Measurements from ENCODE around the gene PRXL2C. TPM values are rescaled to one million over a fixed set of nuclear protein-coding genes. Genes with fewer than 3 reads are reported as not detected.
A peak's percentile ranks its signal among the peaks of the same experiment; 100 is the strongest.

The PRXL2C gene
- 11.7 and 13.2 TPM in 2 replicates for total RNA-seq (2016; rRNA removed; fragmentation: Illumina TruSeq; extraction: Trizol)
- 15.9 and 16.8 TPM in 2 replicates for total RNA-seq (2016; cell fraction: cytosol; rRNA removed; fragmentation: Illumina TruSeq; extraction: Trizol; ENCODE audit: low read depth)
- 10.6 and 12.1 TPM in 2 replicates for total RNA-seq (2016; cell fraction: insoluble cytoplasmic fraction; rRNA removed; fragmentation: Illumina TruSeq; extraction: Trizol)
- total RNA-seq (2016; cell fraction: membrane; rRNA removed; fragmentation: Illumina TruSeq; extraction: Trizol), result 24.0 and 25.3 TPM in 2 replicates
- 6.0 and 7.6 TPM in 2 replicates for total RNA-seq (2016; cell fraction: nucleus; rRNA removed; fragmentation: Illumina TruSeq; extraction: Trizol)
- polyA plus RNA-seq (2011; rRNA removed), result 8.6 and 11.0 TPM in 2 replicates
- polyA plus RNA-seq (2011; cell fraction: cytosol; rRNA removed), result 5.9 and 7.2 TPM in 2 replicates
- 2.4 TPM in 2 replicates for polyA plus RNA-seq (2011; cell fraction: nucleus; rRNA removed)
- 8.8 TPM in 2 replicates for polyA plus RNA-seq (2012)
- polyA plus RNA-seq (2016; cell fraction: cytosol; fragmentation: Illumina TruSeq; extraction: Trizol; ENCODE audit: low read depth), result 20.7 and 22.7 TPM in 2 replicates
- polyA plus RNA-seq (2016; cell fraction: insoluble cytoplasmic fraction; fragmentation: Illumina TruSeq; extraction: Trizol; ENCODE audit: low read depth), result 11.9 and 12.8 TPM in 2 replicates
- 23.2 and 23.8 TPM in 2 replicates for polyA plus RNA-seq (2016; cell fraction: membrane; fragmentation: Illumina TruSeq; extraction: Trizol; ENCODE audit: low read depth)
- 9.7 and 12.0 TPM in 2 replicates for polyA plus RNA-seq (2016; cell fraction: nucleus; fragmentation: Illumina TruSeq; extraction: Trizol; ENCODE audit: insufficient read depth, low read depth)
- polyA minus RNA-seq (2011; rRNA and poly(A)+ RNA removed; ENCODE audit: low replicate concordance), result 4.7 and 8.0 TPM in 2 replicates
- 6.9 and 8.5 TPM in 2 replicates for polyA minus RNA-seq (2011; cell fraction: cytosol; rRNA and poly(A)+ RNA removed)
- polyA minus RNA-seq (2011; cell fraction: nucleus; rRNA and poly(A)+ RNA removed), result 3.1 and 3.7 TPM in 2 replicates
- Bru-seq, nascent RNA, result percentile 67 among the genes with signal in this experiment
- BruChase-seq, experiment 1, labeled RNA remaining after a 6-hour chase, result percentile 85 among the genes with signal in this experiment
- percentile 71 among the genes with signal in this experiment for BruChase-seq, experiment 2, labeled RNA remaining after a 2-hour chase
- long read RNA-seq, experiment 1, transcript PRXL2C-201 (6 exons, 2,863 nt), result major isoform, 10 of 29 reads
- long read RNA-seq, experiment 1, partial matches to known transcripts, result 1 of 29 reads
- long read RNA-seq, experiment 1, other reads (novel, unspliced or antisense), result 18 of 29 reads
- long read RNA-seq, experiment 2, transcript PRXL2C-201 (6 exons, 2,863 nt), result major isoform, 24 of 49 reads
- long read RNA-seq, experiment 2, partial matches to known transcripts, result 8 of 49 reads
- long read RNA-seq, experiment 2, other reads (novel, unspliced or antisense), result 16 of 49 reads

DNA sequence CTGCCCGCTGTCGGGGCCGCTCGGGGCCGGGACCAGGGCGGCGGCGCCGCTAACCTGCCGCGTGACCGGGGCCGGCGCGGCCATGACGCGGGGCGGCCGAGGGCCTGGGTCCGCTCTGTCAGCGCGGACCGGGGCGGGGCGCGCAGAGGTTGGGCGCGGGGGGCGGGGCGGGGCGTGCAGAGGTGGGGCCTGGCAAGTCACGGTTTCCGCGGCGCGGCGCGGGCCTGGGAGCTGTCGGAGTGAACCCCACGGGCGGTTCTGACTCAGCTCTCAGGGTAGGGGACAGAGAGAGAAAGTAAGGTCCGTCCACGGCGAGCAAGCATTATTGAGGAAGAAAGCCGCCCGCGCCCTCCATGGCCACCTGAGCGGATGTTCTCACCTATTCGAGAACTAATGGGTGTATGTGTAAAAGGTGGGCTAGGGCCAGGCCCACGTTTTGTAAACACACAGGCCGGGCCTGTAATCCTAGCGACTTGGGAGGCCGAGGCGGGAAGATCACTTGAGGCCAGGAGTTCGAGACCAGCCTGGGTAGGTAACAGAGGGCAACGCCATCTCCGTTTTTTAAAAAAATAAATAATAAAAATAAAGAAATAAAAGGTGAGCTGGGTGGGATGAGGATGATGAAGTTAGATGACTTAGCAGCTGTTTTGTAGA, at the start of gene PRXL2C:
Gene PRXL2C, minus strand, starts transcription at position 120 of the 654 bp plus-strand sequence. Its CDS starts 36 bp downstream, at position 84.
- FAIRE-seq, result no peak
- in situ Hi-C loops (cut with HindIII; ENCODE audit: extremely low pct_ligation_motif_present, low pct_unique_long_range_greater_than_20kb), result loop anchor here (10.0 to 25.0 kb wide), 2 partner anchors 211 to 318 kb away; no protein-coding TSS in a partner anchor
- TF ChIP-seq ZXDC (CRISPR knock-in tag; IDR thresholded peaks at IDR 0.05) (no peak), MIER2 (CRISPR knock-in tag; IDR thresholded peaks at IDR 0.05) (no peak), ASH2L (IDR thresholded peaks at IDR 0.05; ENCODE audit: insufficient read length, low read depth, low read length) (peak; percentile 12), ZNF780A (CRISPR knock-in tag; IDR thresholded peaks at IDR 0.05) (no peak), ESRRA (CRISPR knock-in tag; IDR thresholded peaks at IDR 0.05; ENCODE audit: low read depth) (no peak), RAD21 (CRISPR knock-in tag; IDR thresholded peaks at IDR 0.05) (no peak), MYC (CRISPR knock-in tag; IDR thresholded peaks at IDR 0.05; ENCODE audit: borderline replicate concordance) (peak; percentile 39; the same call in 1 of the 2 replicates), YY1 (IDR thresholded peaks at IDR 0.05; ENCODE audit: insufficient read depth, insufficient replicate concordance, low read depth, low read length) (peak; percentile 79)
- TF ChIP-seq, protein P1, sequence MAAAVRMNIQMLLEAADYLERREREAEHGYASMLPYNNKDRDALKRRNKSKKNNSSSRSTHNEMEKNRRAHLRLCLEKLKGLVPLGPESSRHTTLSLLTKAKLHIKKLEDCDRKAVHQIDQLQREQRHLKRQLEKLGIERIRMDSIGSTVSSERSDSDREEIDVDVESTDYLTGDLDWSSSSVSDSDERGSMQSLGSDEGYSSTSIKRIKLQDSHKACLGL (CRISPR knock-in tag; IDR thresholded peaks at IDR 0.05), result 0 out of 2 replicates have a peak, but pooled peaks have one; percentile 38
- TF ChIP-seq, protein P2, sequence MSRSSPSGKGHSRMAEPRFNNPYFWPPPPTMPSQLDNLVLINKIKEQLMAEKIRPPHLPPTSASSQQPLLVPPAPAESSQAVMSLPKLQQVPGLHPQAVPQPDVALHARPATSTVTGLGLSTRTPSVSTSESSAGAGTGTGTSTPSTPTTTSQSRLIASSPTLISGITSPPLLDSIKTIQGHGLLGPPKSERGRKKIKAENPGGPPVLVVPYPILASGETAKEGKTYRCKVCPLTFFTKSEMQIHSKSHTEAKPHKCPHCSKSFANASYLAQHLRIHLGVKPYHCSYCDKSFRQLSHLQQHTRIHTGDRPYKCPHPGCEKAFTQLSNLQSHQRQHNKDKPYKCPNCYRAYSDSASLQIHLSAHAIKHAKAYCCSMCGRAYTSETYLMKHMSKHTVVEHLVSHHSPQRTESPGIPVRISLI (CRISPR knock-in tag; IDR thresholded peaks at IDR 0.05; ENCODE audit: borderline replicate concordance), result no peak
- TF ChIP-seq, protein P3, sequence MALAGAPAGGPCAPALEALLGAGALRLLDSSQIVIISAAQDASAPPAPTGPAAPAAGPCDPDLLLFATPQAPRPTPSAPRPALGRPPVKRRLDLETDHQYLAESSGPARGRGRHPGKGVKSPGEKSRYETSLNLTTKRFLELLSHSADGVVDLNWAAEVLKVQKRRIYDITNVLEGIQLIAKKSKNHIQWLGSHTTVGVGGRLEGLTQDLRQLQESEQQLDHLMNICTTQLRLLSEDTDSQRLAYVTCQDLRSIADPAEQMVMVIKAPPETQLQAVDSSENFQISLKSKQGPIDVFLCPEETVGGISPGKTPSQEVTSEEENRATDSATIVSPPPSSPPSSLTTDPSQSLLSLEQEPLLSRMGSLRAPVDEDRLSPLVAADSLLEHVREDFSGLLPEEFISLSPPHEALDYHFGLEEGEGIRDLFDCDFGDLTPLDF (CRISPR knock-in tag; IDR thresholded peaks at IDR 0.05), result 0 out of 2 replicates have a peak, but pooled peaks have one; percentile 28

More for the DNA sequence above, at the start of gene PRXL2C:
- BruUV-seq (replicated peaks), result no TSS peak
- peak within 1 kb of the TSS; percentile 81 to 86 (median 81) for H3K4me3 ChIP-seq (replicated peaks in 1 of 3; ENCODE audit: insufficient read depth in 1 of 3, low read depth in 2 of 3, low read length in 3 of 3)
- DNase-seq (ENCODE audit: low spot score) (peak; percentile 29), ATAC-seq (peak; percentile 89)
- no peaks in the 10 kb centered on the region for H4K20me1 ChIP-seq (ENCODE audit: insufficient read depth, low read length)
- CTCF ChIA-PET (ENCODE audit: low intra/inter-chr PET ratio, low total read pairs), result interaction anchor here (0.9 to 1.0 kb wide), 2 partner anchors 12 to 21 kb away, joined by 3 read pairs; no protein-coding TSS in a partner anchor
- peaks cover 39% of the 10 kb centered on the region for H3K4me1 ChIP-seq (ENCODE audit: insufficient read depth, low read length)
- peaks cover 0 to 12% of the 10 kb centered on the region in 2 experiments; a peak in 2 of 5 replicates for H3K36me3 ChIP-seq (replicated peaks in 1 of 2; ENCODE audit: control insufficient read depth in 1 of 2, insufficient read depth in 2 of 2, low read length in 2 of 2)
- H3K9ac ChIP-seq (ENCODE audit: insufficient read depth, low read depth, low read length), result peak within 1 kb of the TSS; percentile 84
- under 1% methylated on average over 25 of the region's 57 CpGs for WGBS (ENCODE audit: low lambda C conversion rate)
- no peak within 1 kb of the TSS for H2AFZ ChIP-seq (ENCODE audit: low read length)
- no peaks in the 10 kb centered on the region; a peak in 1 of 5 replicates for H3K27me3 ChIP-seq (ENCODE audit: control insufficient read depth in 1 of 2, insufficient read depth in 2 of 2, low read length in 2 of 2)
- intact Hi-C loops (cut with micrococcal nuclease; ENCODE audit: unreplicated experiment), result loop anchor here (10.0 kb wide), 1 partner anchor 91 kb away; no protein-coding TSS in a partner anchor
- POLR2A ChIA-PET, result interaction anchor here (0.8 to 2.5 kb wide), 7 partner anchors 37 to 271 kb away, joined by 3 to 6 read pairs (median 4); partner anchors contain the start of gene HABP4
- peaks cover 3% of the 10 kb centered on the region for H3K79me2 ChIP-seq (ENCODE audit: insufficient read depth, low read length)
- H3K27ac ChIP-seq (ENCODE audit: extremely low read length, insufficient read depth, low read length), result peak within 1 kb of the TSS; percentile 86
- H3K9me3 ChIP-seq (ENCODE audit: low read length), result no peaks in the 10 kb centered on the region
- H3K4me2 ChIP-seq (ENCODE audit: low read depth, low read length), result peak within 1 kb of the TSS; percentile 84
